Esophagus squamous epithelium (tissue), 5 donors: ENCODE data around the gene TRAM2. TPM values are rescaled to one million over a fixed set of nuclear protein-coding genes. Genes with fewer than 3 reads are reported as not detected.

Source experiments
- DNase-seq: peaks from one replicate; lab custom pipeline; 2025; lab: John Stamatoyannopoulos, UW
- H3K27ac ChIP-seq, 4 donors: fragments of 200-600 bp; sonication (generic); one replicate each; pipeline ENCODE4 v1.5.1; 2016 to 2019; ENCODE audit warnings: mild to moderate bottlenecking in 1 of 4
- H3K27me3 ChIP-seq, 4 donors: fragments of 200-600 bp; sonication (generic); 1 replicate in 3 of 4; 2 replicates in 1 of 4; pipeline versions ENCODE4 v1.5.1 to v1.6.0; 2017 to 2021; ENCODE audit warnings: antibody characterized with exemption in 1 of 4
- H3K36me3 ChIP-seq, 3 donors: fragments of 200-600 bp; sonication (generic); one replicate each; pipeline ENCODE4 v1.5.1; 2016 to 2019
- H3K4me1 ChIP-seq, 3 donors: fragments of 200-600 bp; sonication (generic); one replicate each; pipeline ENCODE4 v1.5.1; 2017 to 2019
- H3K4me3 ChIP-seq, 4 donors: fragments of 200-600 bp; sonication (generic); 1 replicate in 3 of 4; 2 replicates in 1 of 4; pipeline ENCODE4 v1.5.1; 2016 to 2019; ENCODE audit warnings: mild to moderate bottlenecking in 2 of 4, moderate library complexity in 1 of 4
- H3K9me3 ChIP-seq, 3 donors: fragments of 200-600 bp; sonication (generic); one replicate each; pipeline ENCODE4 v1.5.1; 2016 to 2019
- CTCF ChIP-seq, 6 experiments: fragments of 450-650 bp in 4 of 6; fragments of 200-600 bp in 2 of 6; sonication (generic) in 2 of 6; IDR thresholded peaks; one replicate each; pipeline ENCODE4 v1.5.1; 2016 to 2019; ENCODE audit warnings: antibody characterized with exemption in 6 of 6, mild to moderate bottlenecking in 4 of 6, moderate library complexity in 4 of 6
- POLR2A ChIP-seq, 4 donors: fragments of 450-650 bp; IDR thresholded peaks; one replicate each; pipeline ENCODE4 v1.6.1; 2017; ENCODE audit warnings: antibody characterized with exemption in 4 of 4, mild to moderate bottlenecking in 4 of 4, moderate library complexity in 3 of 4
- WGBS, 2 donors: methylation state at CpG; one replicate each; pipeline ENCODE4 v1.1.5; 2018; 5-methylcytosine and 5-hydroxymethylcytosine counted together
- intact Hi-C: fragments of 100-400 bp; cut with DNase I; formaldehyde crosslinking; loops from one replicate; pipeline ENCODE4 v1.15.0; 2022
- total RNA-seq, 4 donors: library from RNA; depleted of rRNA; stranded (reverse); fragments of >200 nt; gene quantifications; one replicate each; pipeline ENCODE4 v1.1.0, GENCODE V29; 2016
- donor health status: DM: yes; HTN: yes; CAD: no.

TRAM2 gene
- total RNA-seq, 4 donors from 2014 or later, result 2.3 to 8.6 (median 5.3) TPM

- Histone ChIP-seq H3K4me3 (no peak overlapping the region), H3K4me1 (peaks cover 0 to 40% (median 20%) of the 10 kb centered on the region in 3 donors), H3K9me3 (no peaks in the 10 kb centered on the region), H3K27me3 (no peaks in the 10 kb centered on the region), H3K36me3 (peaks cover 0 to 23% (median 0%) of the 10 kb centered on the region in 3 donors), H3K27ac (no peak overlapping the region)
- intact Hi-C loops, result no loop called here
- no peak for TF ChIP-seq POLR2A (IDR thresholded peaks at IDR 0.05)
- no peak for TF ChIP-seq CTCF (IDR thresholded peaks at IDR 0.05)
- no peak for DNase-seq
- 63 to 93% methylated on average over 3 of the region's 3 CpGs for WGBS, 2 donors
Observed at GRCh38 chr6:52534966-52535390, 41.9 kb downstream of the TRAM2 start.

GRCh38 chr6:52534363-52534762 is 42.5 kb downstream of the TRAM2 start:
- WGBS, 2 donors, result 97% methylated on average over 5 of the region's 5 CpGs
- no peaks in the 10 kb centered on the region for H3K27me3 ChIP-seq
- DNase-seq, result no peak
- H3K9me3 ChIP-seq, result no peaks in the 10 kb centered on the region
- intact Hi-C loops, result no loop called here
- H3K4me3 ChIP-seq, result no peak overlapping the region
- H3K4me1 ChIP-seq, result peaks cover 0 to 34% (median 20%) of the 10 kb centered on the region in 3 donors
- H3K27ac ChIP-seq, result no peak overlapping the region
- H3K36me3 ChIP-seq, result peaks cover 0 to 23% (median 0%) of the 10 kb centered on the region in 3 donors
- no peak for TF ChIP-seq POLR2A (IDR thresholded peaks at IDR 0.05)
- no peak for TF ChIP-seq CTCF (IDR thresholded peaks at IDR 0.05)

GRCh38 chr6:52533491-52533890 is 43.4 kb downstream of the TRAM2 start:
- Histone ChIP-seq H3K36me3 (peaks cover 0 to 23% (median 0%) of the 10 kb centered on the region in 3 donors), H3K4me3 (no peak overlapping the region), H3K4me1 (peaks cover 0 to 25% (median 18%) of the 10 kb centered on the region in 3 donors), H3K27me3 (no peaks in the 10 kb centered on the region), H3K9me3 (no peaks in the 10 kb centered on the region), H3K27ac (no peak overlapping the region)
- intact Hi-C loops, result no loop called here
- 94 to 100% methylated on average over 2 of the region's 2 CpGs for WGBS, 2 donors
- TF ChIP-seq CTCF (IDR thresholded peaks at IDR 0.05), result no peak
- no peak for TF ChIP-seq POLR2A (IDR thresholded peaks at IDR 0.05)
- DNase-seq, result no peak

GRCh38 chr6:52532457-52532856 is 44.4 kb downstream of the TRAM2 start:
- no peaks in the 10 kb centered on the region for H3K9me3 ChIP-seq
- DNase-seq, result no peak
- no peaks in the 10 kb centered on the region for H3K27me3 ChIP-seq
- H3K4me1 ChIP-seq, result peaks cover 0 to 15% (median 8%) of the 10 kb centered on the region in 3 donors
- 82 to 89% methylated on average over 2 of the region's 2 CpGs for WGBS, 2 donors
- no peak overlapping the region for H3K4me3 ChIP-seq
- no peak overlapping the region for H3K27ac ChIP-seq
- intact Hi-C loops, result no loop called here
- H3K36me3 ChIP-seq, result peaks cover 0 to 23% (median 0%) of the 10 kb centered on the region in 3 donors
- TF ChIP-seq POLR2A (IDR thresholded peaks at IDR 0.05) (no peak), CTCF (IDR thresholded peaks at IDR 0.05) (no peak)

- no peak for DNase-seq
- 94 to 100% methylated on average over 1 of the region's 1 CpG for WGBS, 2 donors
Observed at GRCh38 chr6:52531834-52532233, 45.0 kb downstream of the TRAM2 start.

More at GRCh38 chr6:52531834-52532233, 45.0 kb downstream of the TRAM2 start:
- H3K36me3 ChIP-seq, result peaks cover 0 to 23% (median 0%) of the 10 kb centered on the region in 3 donors
- H3K9me3 ChIP-seq, result no peaks in the 10 kb centered on the region
- no peak overlapping the region for H3K4me3 ChIP-seq
- TF ChIP-seq CTCF (IDR thresholded peaks at IDR 0.05) (no peak), POLR2A (IDR thresholded peaks at IDR 0.05) (no peak)
- H3K27me3 ChIP-seq, result no peaks in the 10 kb centered on the region
- intact Hi-C loops, result no loop called here
- H3K4me1 ChIP-seq, result peaks cover 0 to 9% (median 2%) of the 10 kb centered on the region in 3 donors
- no peak overlapping the region for H3K27ac ChIP-seq
